ENCODE results near the gene STARD4. TPM values are rescaled to one million over a fixed set of nuclear protein-coding genes. Genes with fewer than 3 reads are reported as not detected.

The STARD4 gene
- total RNA-seq, 4 donors from 2014 or later = 0.49 to 2.7 (median 1.4) TPM

DNA sequence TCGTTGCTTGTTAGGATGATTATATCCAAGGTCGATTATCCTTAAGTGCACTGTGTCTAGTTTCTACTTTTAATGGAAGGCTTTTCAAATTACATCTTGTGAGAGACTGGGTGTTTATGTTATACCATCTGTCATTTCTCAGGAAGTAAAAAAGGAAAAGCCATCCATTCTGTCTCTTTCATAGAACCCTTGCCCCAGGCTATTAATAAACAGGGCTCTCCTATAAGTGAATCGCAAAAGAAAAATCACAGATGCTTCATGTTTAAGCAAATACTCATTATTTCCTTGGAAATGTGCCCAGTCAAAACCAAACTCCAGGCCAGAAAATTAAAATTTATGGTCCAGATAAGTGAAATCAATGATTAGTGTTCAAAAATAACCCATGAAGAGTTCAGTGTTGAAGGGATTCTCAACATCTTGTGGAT lies 58.1 kb downstream of the STARD4 start:
- H3K4me1 ChIP-seq = no peaks in the 10 kb centered on the region
- in situ Hi-C loops (cut with MboI; ENCODE audit: low sequenced_read_pairs in 4 of 4) (no loop called here), intact Hi-C loops (cut with DNase I; ENCODE audit: low total_unique reads) (no loop called here)
- no peak overlapping the region for H3K27ac ChIP-seq
- no peaks in the 10 kb centered on the region for H3K9me3 ChIP-seq
- H3K4me3 ChIP-seq = no peak overlapping the region
- ATAC-seq = no peak
- no peaks in the 10 kb centered on the region for H3K27me3 ChIP-seq
- TF ChIP-seq POLR2A (IDR thresholded peaks at IDR 0.05) = no peak
- TF ChIP-seq CTCF (IDR thresholded peaks at IDR 0.05 in 4 of 5, conservative IDR thresholded peaks at IDR 0.05 in 1 of 5) = no peak
- no peaks in the 10 kb centered on the region for H3K36me3 ChIP-seq
- no peak for DNase-seq

DNA sequence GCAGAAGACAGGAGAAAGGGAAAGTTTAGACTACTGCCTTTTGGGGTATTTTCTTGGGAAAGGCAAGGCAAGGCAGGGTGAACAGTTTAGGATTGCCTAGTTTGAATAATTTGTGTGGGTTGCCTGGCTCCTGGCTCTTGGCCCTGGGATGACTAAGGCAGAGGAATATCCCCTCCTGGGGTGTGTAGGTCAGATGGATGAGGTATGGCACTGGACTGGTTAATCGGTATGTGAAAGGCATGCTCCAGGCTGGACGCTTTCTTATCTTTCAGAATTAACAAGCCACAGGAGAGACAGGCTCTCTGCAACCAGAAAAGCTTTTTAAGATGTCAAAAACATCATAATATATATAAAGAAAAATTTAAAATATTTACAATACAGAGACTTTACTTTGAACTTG lies 58.6 kb downstream of the STARD4 start:
- Histone ChIP-seq H3K36me3 (no peaks in the 10 kb centered on the region), H3K27me3 (no peaks in the 10 kb centered on the region), H3K4me1 (no peaks in the 10 kb centered on the region), H3K9me3 (no peaks in the 10 kb centered on the region), H3K4me3 (no peak overlapping the region), H3K27ac (no peak overlapping the region)
- in situ Hi-C loops (cut with MboI; ENCODE audit: low sequenced_read_pairs in 4 of 4) = no loop called here
- intact Hi-C loops (cut with DNase I; ENCODE audit: low total_unique reads) = no loop called here
- no peak for ATAC-seq
- no peak for DNase-seq
- TF ChIP-seq CTCF (IDR thresholded peaks at IDR 0.05 in 4 of 5, conservative IDR thresholded peaks at IDR 0.05 in 1 of 5) (no peak), POLR2A (IDR thresholded peaks at IDR 0.05) (no peak)

GRCh38 chr5:111453295-111453694 lies 59.0 kb downstream of the STARD4 start:
- no peak for ATAC-seq
- intact Hi-C loops (cut with DNase I; ENCODE audit: low total_unique reads) (no loop called here), in situ Hi-C loops (cut with MboI; ENCODE audit: low sequenced_read_pairs in 4 of 4) (no loop called here)
- H3K27ac ChIP-seq = no peak overlapping the region
- H3K9me3 ChIP-seq = no peaks in the 10 kb centered on the region
- no peaks in the 10 kb centered on the region for H3K4me1 ChIP-seq
- no peak overlapping the region for H3K4me3 ChIP-seq
- no peak for DNase-seq
- no peaks in the 10 kb centered on the region for H3K36me3 ChIP-seq
- TF ChIP-seq CTCF (IDR thresholded peaks at IDR 0.05 in 4 of 5, conservative IDR thresholded peaks at IDR 0.05 in 1 of 5) = no peak
- no peak for TF ChIP-seq POLR2A (IDR thresholded peaks at IDR 0.05)
- no peaks in the 10 kb centered on the region for H3K27me3 ChIP-seq

GRCh38 chr5:111447822-111448221 lies 64.5 kb downstream of the STARD4 start:
- no peak for TF ChIP-seq POLR2A (IDR thresholded peaks at IDR 0.05)
- TF ChIP-seq CTCF (IDR thresholded peaks at IDR 0.05 in 4 of 5, conservative IDR thresholded peaks at IDR 0.05 in 1 of 5) = no peak
- ATAC-seq = no peak
- in situ Hi-C loops (cut with MboI; ENCODE audit: low sequenced_read_pairs in 4 of 4) = no loop called here

GRCh38 chr5:111447099-111447498 lies 65.2 kb downstream of the STARD4 start:
- intact Hi-C loops (cut with DNase I; ENCODE audit: low total_unique reads) (no loop called here), in situ Hi-C loops (cut with MboI; ENCODE audit: low sequenced_read_pairs in 4 of 4) (no loop called here)
- Histone ChIP-seq H3K9me3 (no peaks in the 10 kb centered on the region), H3K27ac (no peak overlapping the region), H3K27me3 (no peaks in the 10 kb centered on the region), H3K4me3 (no peak overlapping the region), H3K4me1 (no peaks in the 10 kb centered on the region), H3K36me3 (no peaks in the 10 kb centered on the region)
- DNase-seq = no peak
- no peak for ATAC-seq
- TF ChIP-seq POLR2A (IDR thresholded peaks at IDR 0.05) (no peak), CTCF (IDR thresholded peaks at IDR 0.05 in 4 of 5, conservative IDR thresholded peaks at IDR 0.05 in 1 of 5) (no peak)

More at GRCh38 chr5:111447822-111448221, 64.5 kb downstream of the STARD4 start:
- Histone ChIP-seq H3K36me3 (no peaks in the 10 kb centered on the region), H3K4me3 (no peak overlapping the region), H3K9me3 (no peaks in the 10 kb centered on the region), H3K27me3 (no peaks in the 10 kb centered on the region), H3K27ac (no peak overlapping the region), H3K4me1 (no peaks in the 10 kb centered on the region)
- DNase-seq = no peak
- intact Hi-C loops (cut with DNase I; ENCODE audit: low total_unique reads) = no loop called here

All from gastrocnemius medialis (tissue), 4 donors.